Uterus (tissue), 2 donors: ENCODE data around the gene PLXDC2.

Source experiments
- CTCF ChIP-seq, 4 experiments: fragments of 200-600 bp in 2 of 4; fragments of 450-650 bp in 2 of 4; sonication (generic) in 2 of 4; IDR thresholded peaks; one replicate each; pipeline ENCODE4 v1.5.1; 2016 to 2019; ENCODE audit warnings: antibody characterized with exemption in 4 of 4, mild to moderate bottlenecking in 2 of 4, moderate library complexity in 1 of 4
- POLR2A ChIP-seq, 2 donors: fragments of 450-650 bp; IDR thresholded peaks; one replicate each; pipeline ENCODE4 v1.6.1; 2016; ENCODE audit warnings: antibody characterized with exemption in 2 of 2, mild to moderate bottlenecking in 1 of 2, moderate library complexity in 1 of 2

- TF ChIP-seq CTCF (IDR thresholded peaks at IDR 0.05) (no peak), POLR2A (IDR thresholded peaks at IDR 0.05) (no peak)
Observed at GRCh38 chr10:19998482-19998881, 182.2 kb downstream of the PLXDC2 start.
